Measurements from ENCODE around the gene MBD3L2B.
A peak's percentile ranks its signal among the peaks of the same experiment; 100 is the strongest.
"Not testable (repeated sequence)": the region's sequence is repeated elsewhere in the genome, so short reads cannot be mapped to it uniquely, and the experiment has no call there.

The MBD3L2B gene

DNA sequence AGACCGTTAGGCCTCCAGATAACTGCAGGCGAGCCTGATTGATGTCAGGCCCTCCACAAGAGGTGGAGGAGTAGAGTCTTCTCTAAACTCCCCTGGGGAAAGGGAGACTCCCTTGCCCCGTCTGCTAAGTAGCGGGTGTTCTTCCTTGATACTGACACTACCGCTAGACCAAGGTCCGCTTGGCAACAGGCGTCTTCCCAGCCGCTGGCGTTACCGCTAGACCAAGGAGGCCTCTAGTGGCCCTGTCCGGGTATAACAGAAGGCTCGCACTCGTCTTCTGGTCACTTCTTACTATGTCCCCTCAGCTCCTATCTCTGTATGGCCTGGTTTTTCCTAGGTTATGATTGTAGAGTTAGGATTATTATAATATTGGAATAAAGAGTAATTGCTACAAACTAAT is 45.9 kb upstream of the MBD3L2B start:
- not testable (repeated sequence) for H3K56ac ChIP-seq (ENCODE audit: low read length); H3K4me1 ChIP-seq (ENCODE audit: control insufficient read depth, low read depth, low read length); H3K27ac ChIP-seq (ENCODE audit: low read depth, low read length); H2BK15ac ChIP-seq (replicated peaks; ENCODE audit: low read depth); H2BK5ac ChIP-seq (ENCODE audit: low read length); H3K36me3 ChIP-seq (ENCODE audit: control insufficient read depth, insufficient read depth, low read length); H3K23ac ChIP-seq (ENCODE audit: low read length); H3K9ac ChIP-seq (ENCODE audit: low read length); H4K8ac ChIP-seq (ENCODE audit: low read depth, low read length); H3K79me1 ChIP-seq (ENCODE audit: low read length); H3K4me3 ChIP-seq (ENCODE audit: low read length); H4K5ac ChIP-seq (ENCODE audit: low read length); H3K79me2 ChIP-seq (ENCODE audit: control insufficient read depth, insufficient read depth, low read length); H3K18ac ChIP-seq (ENCODE audit: low read length); H2BK120ac ChIP-seq (ENCODE audit: low read depth, low read length); H2AK5ac ChIP-seq (ENCODE audit: low read length); H3K4me2 ChIP-seq (ENCODE audit: low read length); H3K4ac ChIP-seq (ENCODE audit: low read depth, low read length); H3K27me3 ChIP-seq (ENCODE audit: insufficient read depth, low read length, poor library complexity)
- peak; percentile 65 for DNase-seq
- WGBS (ENCODE audit: extremely low coverage, insufficient coverage, low lambda C conversion rate), result no CpG with 5 or more reads among the region's 13 CpGs

DNA sequence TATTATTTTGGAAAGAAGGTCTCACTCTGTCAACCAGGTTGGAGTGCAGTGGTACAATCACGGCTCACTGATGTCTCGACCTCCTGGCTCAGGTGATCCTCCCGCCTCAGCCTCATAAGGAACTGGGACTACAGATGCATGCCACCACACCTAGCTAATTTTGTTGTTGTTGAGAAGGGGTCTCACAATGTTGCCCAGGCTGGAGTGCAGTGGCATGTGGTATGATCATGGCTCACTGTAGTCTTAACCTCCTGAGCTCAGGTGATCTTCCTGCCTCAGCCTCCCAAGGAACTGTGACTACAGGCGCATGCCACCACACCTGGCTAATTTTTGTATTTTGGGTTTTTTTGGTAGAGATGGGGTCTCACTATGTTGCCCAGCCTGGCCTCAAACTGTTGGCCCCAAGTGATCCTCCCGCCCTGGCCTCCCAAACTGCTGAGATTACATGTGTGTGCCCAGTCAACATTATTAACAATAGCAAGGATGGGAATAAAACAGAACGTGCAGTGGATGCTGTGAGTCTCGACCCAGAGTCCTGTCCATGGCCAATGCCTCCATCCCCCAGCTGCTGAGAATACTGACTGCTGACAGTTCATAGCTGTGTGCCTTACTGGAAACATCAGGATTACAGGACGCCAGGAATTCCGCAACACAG is 42.7 kb upstream of the MBD3L2B start:
- Histone ChIP-seq H4K8ac (ENCODE audit: low read depth, low read length) (no peak overlapping the region), H3K4me1 (ENCODE audit: control insufficient read depth, low read depth, low read length) (no peaks in the 10 kb centered on the region), H3K36me3 (ENCODE audit: control insufficient read depth, insufficient read depth, low read length) (no peaks in the 10 kb centered on the region), H3K18ac (ENCODE audit: low read length) (no peak overlapping the region), H3K23ac (ENCODE audit: low read length) (no peak overlapping the region), H2AK5ac (ENCODE audit: low read length) (no peak overlapping the region), H3K79me1 (ENCODE audit: low read length) (no peaks in the 10 kb centered on the region), H3K27ac (ENCODE audit: low read depth, low read length) (no peak overlapping the region), H3K4ac (ENCODE audit: low read depth, low read length) (no peak overlapping the region), H3K27me3 (ENCODE audit: insufficient read depth, low read length, poor library complexity) (no peaks in the 10 kb centered on the region), H3K4me2 (ENCODE audit: low read length) (no peak overlapping the region), H3K4me3 (ENCODE audit: low read length) (no peak overlapping the region), H3K56ac (ENCODE audit: low read length) (no peak overlapping the region), H2BK120ac (ENCODE audit: low read depth, low read length) (no peak overlapping the region), H3K9ac (ENCODE audit: low read length) (no peak overlapping the region), H2BK5ac (ENCODE audit: low read length) (no peak overlapping the region), H3K79me2 (ENCODE audit: control insufficient read depth, insufficient read depth, low read length) (no peaks in the 10 kb centered on the region), H2BK15ac (replicated peaks; ENCODE audit: low read depth) (no peak overlapping the region), H4K5ac (ENCODE audit: low read length) (no peak overlapping the region)
- DNase-seq, result no peak
- WGBS (ENCODE audit: extremely low coverage, insufficient coverage, low lambda C conversion rate), result no CpG with 5 or more reads among the region's 9 CpGs

DNA sequence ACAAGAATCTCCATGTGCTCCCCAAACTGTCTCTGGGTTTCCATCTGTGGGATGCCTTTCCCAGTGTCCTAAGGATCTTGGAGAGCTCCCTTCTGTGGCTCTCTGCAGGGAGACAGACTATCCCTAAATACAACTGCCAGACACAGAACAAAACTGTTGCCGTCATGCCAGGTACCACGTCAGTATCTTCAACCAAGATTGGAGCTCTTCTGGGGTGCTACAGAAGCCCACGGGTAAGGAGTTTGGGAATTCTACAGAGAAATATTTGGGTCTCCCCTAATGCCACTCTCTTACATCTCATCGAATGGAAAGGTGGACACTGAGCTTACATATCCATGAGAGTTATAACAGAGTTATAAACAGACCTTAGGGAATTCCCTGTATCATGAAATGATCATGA is 42.1 kb upstream of the MBD3L2B start:
- Histone ChIP-seq H2AK5ac (ENCODE audit: low read length) (no peak overlapping the region), H3K56ac (ENCODE audit: low read length) (no peak overlapping the region), H3K4ac (ENCODE audit: low read depth, low read length) (no peak overlapping the region), H3K18ac (ENCODE audit: low read length) (no peak overlapping the region), H3K79me1 (ENCODE audit: low read length) (no peaks in the 10 kb centered on the region), H2BK15ac (replicated peaks; ENCODE audit: low read depth) (no peak overlapping the region), H3K4me3 (ENCODE audit: low read length) (no peak overlapping the region), H3K27me3 (ENCODE audit: insufficient read depth, low read length, poor library complexity) (no peaks in the 10 kb centered on the region), H2BK5ac (ENCODE audit: low read length) (no peak overlapping the region), H4K8ac (ENCODE audit: low read depth, low read length) (no peak overlapping the region), H3K23ac (ENCODE audit: low read length) (no peak overlapping the region), H3K27ac (ENCODE audit: low read depth, low read length) (no peak overlapping the region), H4K5ac (ENCODE audit: low read length) (no peak overlapping the region), H3K79me2 (ENCODE audit: control insufficient read depth, insufficient read depth, low read length) (no peaks in the 10 kb centered on the region), H2BK120ac (ENCODE audit: low read depth, low read length) (no peak overlapping the region), H3K4me1 (ENCODE audit: control insufficient read depth, low read depth, low read length) (no peaks in the 10 kb centered on the region), H3K36me3 (ENCODE audit: control insufficient read depth, insufficient read depth, low read length) (no peaks in the 10 kb centered on the region), H3K4me2 (ENCODE audit: low read length) (no peak overlapping the region), H3K9ac (ENCODE audit: low read length) (no peak overlapping the region)
- no peak for DNase-seq
- WGBS (ENCODE audit: extremely low coverage, insufficient coverage, low lambda C conversion rate), result no CpG with 5 or more reads among the region's 4 CpGs

DNA sequence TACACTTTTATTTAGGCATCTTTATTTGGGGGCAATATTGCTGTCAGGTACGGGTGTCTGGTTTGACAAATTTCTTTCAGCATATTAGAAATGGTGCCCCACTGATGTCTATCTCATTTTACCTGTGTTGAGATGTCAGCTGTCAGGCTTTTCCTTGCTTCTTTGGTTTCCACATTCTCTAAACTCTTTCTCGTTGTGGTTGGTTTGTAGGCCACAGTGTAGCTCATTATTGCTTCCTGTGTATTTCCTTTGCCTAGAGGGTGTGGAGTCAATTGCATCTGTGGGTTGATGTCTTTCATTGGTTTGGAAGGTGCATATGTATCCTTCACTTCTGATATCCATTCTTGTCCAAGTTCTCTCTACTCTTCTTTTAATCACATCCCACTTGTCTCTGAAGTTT is 38.7 kb upstream of the MBD3L2B start:
- H4K5ac ChIP-seq (ENCODE audit: low read length); H2BK5ac ChIP-seq (ENCODE audit: low read length); H3K79me2 ChIP-seq (ENCODE audit: control insufficient read depth, insufficient read depth, low read length); H3K18ac ChIP-seq (ENCODE audit: low read length); H2BK120ac ChIP-seq (ENCODE audit: low read depth, low read length); H3K36me3 ChIP-seq (ENCODE audit: control insufficient read depth, insufficient read depth, low read length); H3K27me3 ChIP-seq (ENCODE audit: insufficient read depth, low read length, poor library complexity); H3K56ac ChIP-seq (ENCODE audit: low read length); H3K4ac ChIP-seq (ENCODE audit: low read depth, low read length); H3K27ac ChIP-seq (ENCODE audit: low read depth, low read length); H3K4me3 ChIP-seq (ENCODE audit: low read length); H3K79me1 ChIP-seq (ENCODE audit: low read length); DNase-seq; H2BK15ac ChIP-seq (replicated peaks; ENCODE audit: low read depth); H3K4me2 ChIP-seq (ENCODE audit: low read length); H3K4me1 ChIP-seq (ENCODE audit: control insufficient read depth, low read depth, low read length); H2AK5ac ChIP-seq (ENCODE audit: low read length); H3K9ac ChIP-seq (ENCODE audit: low read length); H3K23ac ChIP-seq (ENCODE audit: low read length); H4K8ac ChIP-seq (ENCODE audit: low read depth, low read length): not testable (repeated sequence)
- WGBS (ENCODE audit: extremely low coverage, insufficient coverage, low lambda C conversion rate), result no CpG with 5 or more reads among the region's 2 CpGs

DNA sequence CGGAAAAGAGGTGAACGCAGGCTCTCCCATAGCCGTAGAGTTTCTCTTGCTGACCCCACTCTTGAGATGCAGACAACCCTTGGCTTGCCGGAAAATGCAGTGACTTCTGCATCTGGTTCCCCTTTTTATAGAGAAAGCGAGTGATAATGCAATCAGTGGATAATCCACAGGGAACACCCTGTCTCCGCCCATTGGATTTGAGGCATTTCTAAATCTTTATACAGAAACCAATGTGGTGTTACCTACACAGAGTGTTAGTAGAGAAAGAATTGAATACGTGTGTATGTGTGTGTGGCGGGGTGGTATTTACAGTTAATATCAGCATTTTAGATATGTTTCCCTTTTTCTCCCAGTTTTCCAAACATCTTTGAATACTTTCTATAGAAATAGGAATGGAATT is 37.3 kb upstream of the MBD3L2B start, which contains the start of gene MBD3L3:
Gene MBD3L3 (minus strand): TSS at position 101 of the 400 bp plus-strand sequence. CDS start 71 bp downstream, at position 30.
- not testable (repeated sequence) for H3K79me2 ChIP-seq (ENCODE audit: control insufficient read depth, insufficient read depth, low read length); H3K4ac ChIP-seq (ENCODE audit: low read depth, low read length); H3K23ac ChIP-seq (ENCODE audit: low read length); H3K4me3 ChIP-seq (ENCODE audit: low read length); H4K8ac ChIP-seq (ENCODE audit: low read depth, low read length); H3K79me1 ChIP-seq (ENCODE audit: low read length); H3K56ac ChIP-seq (ENCODE audit: low read length); H3K36me3 ChIP-seq (ENCODE audit: control insufficient read depth, insufficient read depth, low read length); H4K5ac ChIP-seq (ENCODE audit: low read length); H3K9ac ChIP-seq (ENCODE audit: low read length); H3K27ac ChIP-seq (ENCODE audit: low read depth, low read length); H2AK5ac ChIP-seq (ENCODE audit: low read length); H3K27me3 ChIP-seq (ENCODE audit: insufficient read depth, low read length, poor library complexity); H3K4me1 ChIP-seq (ENCODE audit: control insufficient read depth, low read depth, low read length); H2BK5ac ChIP-seq (ENCODE audit: low read length); H2BK15ac ChIP-seq (replicated peaks; ENCODE audit: low read depth); H2BK120ac ChIP-seq (ENCODE audit: low read depth, low read length); H3K18ac ChIP-seq (ENCODE audit: low read length); DNase-seq; H3K4me2 ChIP-seq (ENCODE audit: low read length)
- WGBS (ENCODE audit: extremely low coverage, insufficient coverage, low lambda C conversion rate), result no CpG with 5 or more reads among the region's 8 CpGs

DNA sequence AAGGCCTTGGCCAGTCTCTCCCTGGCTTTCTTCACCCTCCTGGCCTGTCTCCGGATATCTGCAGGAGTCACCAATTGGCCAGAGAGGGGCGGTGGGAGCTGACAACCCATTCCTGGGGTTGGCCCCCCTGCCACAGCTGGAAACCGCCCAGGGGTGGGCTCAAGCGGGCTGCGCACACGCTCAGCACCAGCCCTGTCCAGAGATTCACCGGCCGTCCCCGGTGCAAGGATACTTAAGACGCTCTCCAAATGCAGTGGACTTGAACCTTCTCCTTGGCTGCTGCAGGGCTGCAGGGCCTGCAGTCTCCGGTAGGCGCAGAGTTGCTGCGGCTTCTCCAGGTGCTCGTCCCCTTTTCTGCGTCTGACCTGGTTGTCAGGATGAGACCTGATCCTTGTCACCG is 35.1 kb upstream of the MBD3L2B start:
- H3K56ac ChIP-seq (ENCODE audit: low read length), result not testable (repeated sequence)

More for the DNA sequence above, 35.1 kb upstream of the MBD3L2B start:
- not testable (repeated sequence) for H3K4me3 ChIP-seq (ENCODE audit: low read length); H3K36me3 ChIP-seq (ENCODE audit: control insufficient read depth, insufficient read depth, low read length); H3K9ac ChIP-seq (ENCODE audit: low read length); H3K79me1 ChIP-seq (ENCODE audit: low read length); H2BK15ac ChIP-seq (replicated peaks; ENCODE audit: low read depth); H2BK5ac ChIP-seq (ENCODE audit: low read length); H2BK120ac ChIP-seq (ENCODE audit: low read depth, low read length); H3K27ac ChIP-seq (ENCODE audit: low read depth, low read length); H3K79me2 ChIP-seq (ENCODE audit: control insufficient read depth, insufficient read depth, low read length); DNase-seq; H3K4ac ChIP-seq (ENCODE audit: low read depth, low read length); H3K18ac ChIP-seq (ENCODE audit: low read length); H2AK5ac ChIP-seq (ENCODE audit: low read length); H4K8ac ChIP-seq (ENCODE audit: low read depth, low read length); H4K5ac ChIP-seq (ENCODE audit: low read length); H3K4me1 ChIP-seq (ENCODE audit: control insufficient read depth, low read depth, low read length); H3K27me3 ChIP-seq (ENCODE audit: insufficient read depth, low read length, poor library complexity); H3K23ac ChIP-seq (ENCODE audit: low read length); H3K4me2 ChIP-seq (ENCODE audit: low read length)
- WGBS (ENCODE audit: extremely low coverage, insufficient coverage, low lambda C conversion rate), result no CpG with 5 or more reads among the region's 16 CpGs

All from mesendoderm (in vitro differentiated cells).